HUDEP-2 (cell line): Measurements from ENCODE around the gene CCDC92.

Source experiments
- DNase-seq, 76 experiments: peaks; one replicate each; lab custom pipeline; 2025; ENCODE audit not compliant: unreplicated experiment in 76 of 76; lab: John Stamatoyannopoulos, UW

Gene CCDC92

GRCh38 chr12:124002021-124002644 lies 29.5 kb upstream of the CCDC92 start:
- no peak for DNase-seq

GRCh38 chr12:124001343-124001742 lies 28.7 kb upstream of the CCDC92 start:
- no peak for DNase-seq

- no peak for DNase-seq
These were observed 27.5 kb upstream of the CCDC92 start for GRCh38 chr12:124000111-124000510.

- peak in 1 of 76 experiments; percentile 16 for DNase-seq
These were observed 26.3 kb upstream of the CCDC92 start for GRCh38 chr12:123998991-123999359.

GRCh38 chr12:123998344-123998990 lies 25.8 kb upstream of the CCDC92 start:
- peak in 5 of 76 experiments; percentile 9 to 26 (median 18) for DNase-seq

- DNase-seq: no peak
These were observed 25.3 kb upstream of the CCDC92 start for GRCh38 chr12:123997908-123998307.

- DNase-seq: no peak
These were observed 24.6 kb upstream of the CCDC92 start for GRCh38 chr12:123997033-123997822.

GRCh38 chr12:123996581-123996980 lies 23.9 kb upstream of the CCDC92 start:
- no peak for DNase-seq

- no peak for DNase-seq
These were observed 22.6 kb upstream of the CCDC92 start for GRCh38 chr12:123995023-123995748.

- no peak for DNase-seq
These were observed 19.6 kb upstream of the CCDC92 start for GRCh38 chr12:123992118-123992825.

GRCh38 chr12:123991372-123991951 lies 18.8 kb upstream of the CCDC92 start:
- DNase-seq: peak in 2 of 76 experiments; percentile 5 to 17

GRCh38 chr12:123990511-123990910 lies 17.9 kb upstream of the CCDC92 start:
- no peak for DNase-seq

- DNase-seq: no peak
These were observed 17.1 kb upstream of the CCDC92 start for GRCh38 chr12:123989753-123990152.

GRCh38 chr12:123989168-123989567 lies 16.5 kb upstream of the CCDC92 start:
- no peak for DNase-seq

GRCh38 chr12:123987022-123987421 lies 14.4 kb upstream of the CCDC92 start:
- no peak for DNase-seq

GRCh38 chr12:123986374-123986965 lies 13.8 kb upstream of the CCDC92 start:
- DNase-seq: no peak

GRCh38 chr12:123984903-123985302 lies 12.3 kb upstream of the CCDC92 start:
- no peak for DNase-seq

GRCh38 chr12:123983822-123984485 lies 11.3 kb upstream of the CCDC92 start:
- DNase-seq: peak in 31 of 76 experiments; percentile 5 to 58 (median 19)

GRCh38 chr12:123982269-123982668 lies 9.6 kb upstream of the CCDC92 start:
- no peak for DNase-seq
